SK-N-SH (cell line): Measurements from ENCODE around the gene STH. TPM values are rescaled to one million over a fixed set of nuclear protein-coding genes. Genes with fewer than 3 reads are reported as not detected.

Experiments used
- CTCF ChIA-PET: fragments of 300-600, 350-600 bp; formaldehyde crosslinking; extraction: SDS; loops from one replicate; lab custom pipeline; 2021; lab: Yijun Ruan, JAX
- POLR2A ChIA-PET: fragments of 350-600 bp; sonication (Branson Sonifier 250); formaldehyde crosslinking; extraction: SDS; loops from one replicate; lab custom pipeline; 2020; ENCODE audit warnings: antibody characterized with exemption, inconsistent platforms; lab: Yijun Ruan, JAX
- DNase-seq: peaks from one replicate; pipeline ENCODE4 v3.0.0; 2012
- H2AFZ ChIP-seq: fragments of 200-600 bp; sonication (generic); 2 replicates; pipeline ENCODE4 v1.8.1; 2016; ENCODE audit warnings: antibody characterized with exemption, mild to moderate bottlenecking, low read depth
- H3F3A ChIP-seq: fragments of 200-600 bp; sonication (generic); replicated peaks from 2 replicates; pipeline ENCODE3; 2016; ENCODE audit warnings: antibody characterized with exemption, mild to moderate bottlenecking; ENCODE audit not compliant: insufficient read depth
- H3K27ac ChIP-seq, 2 experiments: fragments of 200-500 bp in 1 of 2; fragments of 200-600 bp in 1 of 2; sonication (Bioruptor generic) in 1 of 2; sonication (generic), shearing (Covaris generic) in 1 of 2; 2 replicates each; pipeline versions ENCODE4 v1.5.1 to v1.6.1; 2014 to 2016; ENCODE audit warnings: low read depth in 2 of 2, inconsistent platforms in 1 of 2, low read length in 1 of 2, mild to moderate bottlenecking in 1 of 2, mixed read lengths in 1 of 2
- H3K27me3 ChIP-seq: fragments of 200-600 bp; sonication (generic), shearing (Covaris generic); 2 replicates; pipeline ENCODE4 v1.6.1; 2016; ENCODE audit warnings: mixed run types; ENCODE audit not compliant: insufficient read depth
- H3K36me3 ChIP-seq, 2 experiments: fragments of 200-500 bp in 1 of 2; fragments of 200-600 bp in 1 of 2; sonication (Bioruptor generic) in 1 of 2; sonication (generic) in 1 of 2; replicated peaks in 1 of 2; 2 replicates each; pipeline versions ENCODE3 to v1.5.1; 2014 to 2016; ENCODE audit warnings: low read length in 1 of 2, mild to moderate bottlenecking in 1 of 2; ENCODE audit not compliant: insufficient read depth in 2 of 2, control insufficient read depth in 1 of 2
- H3K4me1 ChIP-seq, 2 experiments: fragments of 200-500 bp in 1 of 2; fragments of 200-600 bp in 1 of 2; sonication (Bioruptor generic) in 1 of 2; sonication (generic), shearing (Covaris generic) in 1 of 2; 2 replicates each; pipeline versions ENCODE4 v1.5.1 to v1.6.1; 2014 to 2016; ENCODE audit warnings: low read depth in 1 of 2, low read length in 1 of 2, mixed run types in 1 of 2; ENCODE audit not compliant: insufficient read depth in 2 of 2, control insufficient read depth in 1 of 2
- H3K4me2 ChIP-seq: fragments of 200-600 bp; sonication (generic), shearing (Covaris generic); 2 replicates; pipeline ENCODE4 v1.6.1; 2017; ENCODE audit warnings: mixed run types
- H3K4me3 ChIP-seq, 2 experiments: fragments of 200-500 bp in 1 of 2; fragments of 200-600 bp in 1 of 2; sonication (Bioruptor generic) in 1 of 2; sonication (generic), shearing (Covaris generic) in 1 of 2; 2 replicates each; pipeline versions ENCODE4 v1.5.1 to v1.8.1; 2014 to 2016; ENCODE audit warnings: low read depth in 2 of 2, inconsistent platforms in 1 of 2, low read length in 1 of 2, mild to moderate bottlenecking in 1 of 2, mixed read lengths in 1 of 2, moderate library complexity in 1 of 2
- H3K79me2 ChIP-seq: fragments of 200-600 bp; sonication (generic); 2 replicates; pipeline ENCODE4 v1.8.1; 2017; ENCODE audit warnings: mild to moderate bottlenecking; ENCODE audit not compliant: insufficient read depth
- H3K9ac ChIP-seq: fragments of 200-600 bp; sonication (generic); 2 replicates; pipeline ENCODE4 v1.6.1; 2017; ENCODE audit warnings: mixed run types
- H3K9me2 ChIP-seq: fragments of 200-600 bp; sonication (generic); 2 replicates; pipeline ENCODE4 v1.6.1; 2017; ENCODE audit warnings: mixed run types
- H3K9me3 ChIP-seq: fragments of 200-600 bp; sonication (generic); 2 replicates; pipeline ENCODE4 v1.6.1; 2017; ENCODE audit warnings: mixed run types, mild to moderate bottlenecking, moderate library complexity
- H4K20me1 ChIP-seq: fragments of 200-600 bp; sonication (generic); 2 replicates; pipeline ENCODE4 v1.6.1; 2017; ENCODE audit warnings: mild to moderate bottlenecking, mixed run types; ENCODE audit not compliant: insufficient read depth
- CTCF ChIP-seq: fragments of 200-600 bp; sonication (generic); IDR thresholded peaks from 2 replicates; pipeline ENCODE4 v1.6.1; 2017; ENCODE audit warnings: antibody characterized with exemption, mild to moderate bottlenecking, moderate library complexity
- ELF1 ChIP-seq: IDR thresholded peaks from 2 replicates; pipeline ENCODE4 v1.4.0; 2012
- EP300 ChIP-seq, 2 experiments: IDR thresholded peaks; 2 replicates each; pipeline versions ENCODE4 v1.4.0 to v1.6.1; 2012; ENCODE audit warnings: borderline replicate concordance in 1 of 2, low read depth in 1 of 2, low read length in 1 of 2
- FOXJ3 ChIP-seq: sonication (generic); formaldehyde crosslinking; IDR thresholded peaks from 2 replicates; pipeline ENCODE4 v1.5.1; 2020; ENCODE audit warnings: mild to moderate bottlenecking, missing genetic modification reagents
- FOXM1 ChIP-seq: IDR thresholded peaks from 2 replicates; pipeline ENCODE4 v1.4.0; 2012; ENCODE audit warnings: low read depth, mild to moderate bottlenecking
- GABPA ChIP-seq: IDR thresholded peaks from 2 replicates; pipeline ENCODE4 v1.4.0; 2012; ENCODE audit warnings: low read depth, mild to moderate bottlenecking
- IRF3 ChIP-seq: fragments of 150-350 bp; IDR thresholded peaks from 2 replicates; pipeline ENCODE4 v1.6.1; 2016; ENCODE audit warnings: mild to moderate bottlenecking, low read depth, low read length
- MEF2A ChIP-seq: IDR thresholded peaks from 2 replicates; pipeline ENCODE4 v1.4.0; 2012; ENCODE audit warnings: low read depth, borderline replicate concordance
- NFIC ChIP-seq: IDR thresholded peaks from 2 replicates; pipeline ENCODE4 v1.4.0; 2012; ENCODE audit warnings: borderline replicate concordance
- RAD21 ChIP-seq: IDR thresholded peaks from 2 replicates; pipeline ENCODE4 v1.6.1; 2012; ENCODE audit warnings: mild to moderate bottlenecking, low read length
- RCOR1 ChIP-seq: fragments of 150-350 bp; IDR thresholded peaks from 2 replicates; pipeline ENCODE4 v1.6.1; 2017; ENCODE audit warnings: antibody characterized with exemption, low read length
- RFX5 ChIP-seq: IDR thresholded peaks from 2 replicates; pipeline ENCODE4 v1.6.1; 2012; ENCODE audit warnings: mild to moderate bottlenecking, improper control_type of control experiment, low read length
- RXRA ChIP-seq: IDR thresholded peaks from 2 replicates; pipeline ENCODE4 v1.4.0; 2012; ENCODE audit warnings: low read depth, mild to moderate bottlenecking, borderline replicate concordance
- SIN3A ChIP-seq: IDR thresholded peaks from 2 replicates; pipeline ENCODE4 v1.6.1; 2012; ENCODE audit warnings: low read depth, mild to moderate bottlenecking, low read length, moderate library complexity, borderline replicate concordance
- SMC3 ChIP-seq: IDR thresholded peaks from 2 replicates; pipeline ENCODE4 v1.6.1; 2012; ENCODE audit warnings: low read depth, low read length, improper control_type of control experiment
- TAF1 ChIP-seq: IDR thresholded peaks from 2 replicates; pipeline ENCODE4 v1.6.1; 2012; ENCODE audit warnings: low read depth, mild to moderate bottlenecking, low read length, moderate library complexity, borderline replicate concordance
- TCF12 ChIP-seq: IDR thresholded peaks from 2 replicates; pipeline ENCODE4 v1.4.0; 2012
- TEAD4 ChIP-seq: IDR thresholded peaks from 2 replicates; pipeline ENCODE4 v1.4.0; 2012; ENCODE audit warnings: mild to moderate bottlenecking, borderline replicate concordance; ENCODE audit not compliant: insufficient read depth
- YY1 ChIP-seq: IDR thresholded peaks from 2 replicates; pipeline ENCODE4 v1.4.0; 2012; ENCODE audit warnings: low read depth, mild to moderate bottlenecking
- ZBTB33 ChIP-seq: IDR thresholded peaks from 2 replicates; pipeline ENCODE4 v1.4.0; 2012; ENCODE audit warnings: low read depth, borderline replicate concordance
- WGBS: methylation state at CpG from one replicate; pipeline ENCODE4 v1.1.6; 2017; ENCODE audit warnings: low lambda C conversion rate; 5-methylcytosine and 5-hydroxymethylcytosine counted together
- polyA plus RNA-seq, 3 experiments: library from polyadenylated mRNA; depleted of rRNA; stranded (reverse); fragments of >200 nt; gene quantifications; 2 replicates each; pipeline ENCODE4 v1.2.3, GENCODE V29; 2012

STH gene
- polyA plus RNA-seq, 1 of the 3 experiments (the other 2 are of a cell fraction): not detected

GRCh38 chr17:45976391-45976754, 22.7 kb upstream of the STH start:
- H3F3A ChIP-seq: no peaks in the 10 kb centered on the region
- H3K79me2 ChIP-seq: no peaks in the 10 kb centered on the region
- H3K9ac ChIP-seq: no peak overlapping the region
- H3K4me2 ChIP-seq: no peak overlapping the region
- no peak overlapping the region for H3K4me3 ChIP-seq
- TF ChIP-seq RFX5 (no peak), FOXJ3 (CRISPR knock-in tag) (no peak), RCOR1 (no peak), MEF2A (no peak), SMC3 (no peak), YY1 (no peak), CTCF (no peak), RXRA (no peak), TCF12 (no peak), ELF1 (no peak), RAD21 (no peak)
- no peak overlapping the region for H3K27ac ChIP-seq
- no peak for DNase-seq
- ChIA-PET CTCF (interaction anchor here (2.3 kb wide), 1 partner anchor 25 kb away, joined by 13 read pairs; no protein-coding TSS in a partner anchor), POLR2A (no interaction called here)
- no peaks in the 10 kb centered on the region for H3K27me3 ChIP-seq
- H4K20me1 ChIP-seq: no peaks in the 10 kb centered on the region
- H3K9me3 ChIP-seq: no peaks in the 10 kb centered on the region
- H3K9me2 ChIP-seq: no peaks in the 10 kb centered on the region
- no peak overlapping the region for H2AFZ ChIP-seq
- no peaks in the 10 kb centered on the region; a peak in 1 of 4 replicates for H3K4me1 ChIP-seq
- WGBS: no CpG with 5 or more reads among the region's 2 CpGs
- H3K36me3 ChIP-seq: no peaks in the 10 kb centered on the region

- CTCF ChIA-PET: interaction anchor here (1.4 kb wide), 1 partner anchor 25 kb away, joined by 5 read pairs; no protein-coding TSS in a partner anchor
- Histone ChIP-seq H3K9me3 (no peaks in the 10 kb centered on the region), H3K79me2 (no peaks in the 10 kb centered on the region), H3K36me3 (no peaks in the 10 kb centered on the region), H3K4me3 (no peak overlapping the region), H4K20me1 (no peaks in the 10 kb centered on the region), H3K4me2 (no peak overlapping the region), H3K27ac (no peak overlapping the region), H3K27me3 (no peaks in the 10 kb centered on the region), H3K9ac (no peak overlapping the region), H3K9me2 (no peaks in the 10 kb centered on the region), H3K4me1 (no peaks in the 10 kb centered on the region; a peak in 1 of 4 replicates), H2AFZ (no peak overlapping the region), H3F3A (no peaks in the 10 kb centered on the region)
- 59% methylated on average over 13 of the region's 18 CpGs for WGBS
- POLR2A ChIA-PET: no interaction called here
- no peak for DNase-seq
- TF ChIP-seq RCOR1 (no peak), FOXM1 (no peak), RXRA (no peak), EP300 (IDR thresholded peaks at IDR 0.05; ENCODE audit: borderline replicate concordance in 1 of 2, low read depth in 1 of 2, low read length in 1 of 2) (no peak), TEAD4 (no peak), CTCF (no peak), FOXJ3 (CRISPR knock-in tag) (no peak), IRF3 (no peak), SMC3 (no peak), YY1 (no peak), SIN3A (no peak), MEF2A (no peak), ZBTB33 (no peak), TAF1 (no peak), GABPA (no peak), NFIC (no peak)
Measured at GRCh38 chr17:45976755-45977505, 22.1 kb upstream of the STH start.
